Vagina (tissue), 2 donors: ENCODE results near the gene TMEM200C. TPM values are rescaled to one million over a fixed set of nuclear protein-coding genes. Genes with fewer than 3 reads are reported as not detected.

ENCODE experiments used
- DNase-seq, 2 donors: peaks; one replicate each; pipeline ENCODE4 v3.0.0-alpha.2; 2017; ENCODE audit errors: extremely low spot score in 2 of 2
- H3K27ac ChIP-seq: fragments of 200-600 bp; sonication (generic); one replicate; pipeline ENCODE4 v1.5.1; 2019
- H3K27me3 ChIP-seq: fragments of 200-600 bp; sonication (generic); one replicate; pipeline ENCODE4 v1.5.1; 2019
- H3K36me3 ChIP-seq, 2 donors: fragments of 200-600 bp; sonication (generic); one replicate each; pipeline ENCODE4 v1.5.1; 2017 to 2019
- H3K4me1 ChIP-seq: fragments of 200-600 bp; sonication (generic); one replicate; pipeline ENCODE4 v1.5.1; 2019
- H3K4me3 ChIP-seq, 2 donors: fragments of 200-600 bp; sonication (generic); 1 replicate in 1 of 2; 2 replicates in 1 of 2; pipeline ENCODE4 v1.5.1; 2016 to 2019
- H3K9me3 ChIP-seq: fragments of 200-600 bp; sonication (generic); one replicate; pipeline ENCODE4 v1.5.1; 2019
- CTCF ChIP-seq, 3 experiments: fragments of 450-650 bp in 2 of 3; fragments of 200-600 bp in 1 of 3; sonication (generic) in 1 of 3; IDR thresholded peaks; one replicate each; pipeline ENCODE4 v1.5.1; 2017 to 2019; ENCODE audit warnings: antibody characterized with exemption in 3 of 3, mild to moderate bottlenecking in 2 of 3, moderate library complexity in 2 of 3
- POLR2A ChIP-seq, 2 donors: fragments of 450-650 bp; IDR thresholded peaks; one replicate each; pipeline ENCODE4 v1.6.1; 2017; ENCODE audit warnings: antibody characterized with exemption in 2 of 2, mild to moderate bottlenecking in 2 of 2, moderate library complexity in 2 of 2
- POLR2AphosphoS5 ChIP-seq, 2 donors: sonication (generic); formaldehyde crosslinking; IDR thresholded peaks; one replicate each; pipeline ENCODE4 v1.9.0; 2017; ENCODE audit warnings: antibody characterized with exemption in 2 of 2, mild to moderate bottlenecking in 2 of 2, low read depth in 1 of 2; ENCODE audit not compliant: insufficient read depth in 1 of 2
- intact Hi-C: fragments of 100-400 bp; cut with DNase I; formaldehyde crosslinking; loops from one replicate; pipeline ENCODE4 v1.15.1; 2023
- total RNA-seq: library from RNA; depleted of rRNA; stranded (reverse); fragments of >200 nt; gene quantifications from one replicate; pipeline ENCODE4 v1.2.3, GENCODE V29; 2016

Gene TMEM200C
- total RNA-seq, 1 donor from 2014 or later: under 0.01 TPM

GRCh38 chr18:5890331-5891183 is 4.8 kb downstream of the TMEM200C start:
- no peak for DNase-seq
- Histone ChIP-seq H3K9me3 (no peaks in the 10 kb centered on the region), H3K27me3 (peaks cover 5% of the 10 kb centered on the region), H3K27ac (no peak overlapping the region), H3K36me3 (no peaks in the 10 kb centered on the region), H3K4me1 (peaks cover 8% of the 10 kb centered on the region), H3K4me3 (peak overlapping the region; percentile 40 to 54)
- no peak for TF ChIP-seq POLR2AphosphoS5 (IDR thresholded peaks at IDR 0.05; ENCODE audit: insufficient read depth in 1 of 2, low read depth in 1 of 2)
- TF ChIP-seq POLR2A (IDR thresholded peaks at IDR 0.05): no peak
- TF ChIP-seq CTCF (IDR thresholded peaks at IDR 0.05): no peak
- intact Hi-C loops: no loop called here

GRCh38 chr18:5885361-5885760 is 10.0 kb downstream of the TMEM200C start:
- intact Hi-C loops: no loop called here

DNA sequence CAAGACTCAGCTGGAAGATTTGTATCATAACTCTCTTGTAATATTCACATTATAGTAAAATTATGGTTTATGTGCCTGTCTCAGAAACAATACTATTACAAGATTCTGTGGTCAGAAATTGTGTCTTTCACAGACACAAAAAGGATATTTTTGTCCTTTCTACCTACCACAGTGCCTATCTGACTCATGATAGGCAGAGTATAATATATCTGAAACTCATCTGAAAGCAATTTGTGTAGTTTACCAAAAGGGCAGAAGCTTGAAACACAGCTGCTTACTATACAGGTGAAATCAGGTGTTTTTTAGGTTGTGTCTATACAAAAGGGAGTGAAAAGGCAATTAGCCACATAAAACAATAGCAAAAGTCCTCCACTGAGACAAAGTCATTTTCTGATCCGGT is 10.9 kb downstream of the TMEM200C start:
- TF ChIP-seq POLR2A (IDR thresholded peaks at IDR 0.05): no peak
- no peak for TF ChIP-seq CTCF (IDR thresholded peaks at IDR 0.05)
- no peak for TF ChIP-seq POLR2AphosphoS5 (IDR thresholded peaks at IDR 0.05; ENCODE audit: insufficient read depth in 1 of 2, low read depth in 1 of 2)
- Histone ChIP-seq H3K4me3 (no peak overlapping the region), H3K27ac (no peak overlapping the region), H3K4me1 (no peaks in the 10 kb centered on the region), H3K9me3 (no peaks in the 10 kb centered on the region), H3K27me3 (no peaks in the 10 kb centered on the region), H3K36me3 (no peaks in the 10 kb centered on the region)
- DNase-seq: no peak
- intact Hi-C loops: no loop called here

More at GRCh38 chr18:5885361-5885760, 10.0 kb downstream of the TMEM200C start:
- DNase-seq: no peak
- Histone ChIP-seq H3K4me3 (no peak overlapping the region), H3K4me1 (no peaks in the 10 kb centered on the region), H3K9me3 (no peaks in the 10 kb centered on the region), H3K27me3 (no peaks in the 10 kb centered on the region), H3K27ac (no peak overlapping the region), H3K36me3 (no peaks in the 10 kb centered on the region)
- TF ChIP-seq POLR2A (IDR thresholded peaks at IDR 0.05) (no peak), POLR2AphosphoS5 (IDR thresholded peaks at IDR 0.05; ENCODE audit: insufficient read depth in 1 of 2, low read depth in 1 of 2) (no peak), CTCF (IDR thresholded peaks at IDR 0.05) (no peak)

- Histone ChIP-seq H3K27ac (no peak overlapping the region), H3K27me3 (no peaks in the 10 kb centered on the region), H3K4me1 (no peaks in the 10 kb centered on the region), H3K4me3 (no peak overlapping the region), H3K9me3 (no peaks in the 10 kb centered on the region), H3K36me3 (no peaks in the 10 kb centered on the region)
- DNase-seq: no peak
- TF ChIP-seq CTCF (IDR thresholded peaks at IDR 0.05) (peak; percentile 43 to 64 (median 61)), POLR2AphosphoS5 (IDR thresholded peaks at IDR 0.05; ENCODE audit: insufficient read depth in 1 of 2, low read depth in 1 of 2) (no peak)
- intact Hi-C loops: no loop called here
Measured at GRCh38 chr18:5879479-5879882, 15.8 kb downstream of the TMEM200C start.

DNA sequence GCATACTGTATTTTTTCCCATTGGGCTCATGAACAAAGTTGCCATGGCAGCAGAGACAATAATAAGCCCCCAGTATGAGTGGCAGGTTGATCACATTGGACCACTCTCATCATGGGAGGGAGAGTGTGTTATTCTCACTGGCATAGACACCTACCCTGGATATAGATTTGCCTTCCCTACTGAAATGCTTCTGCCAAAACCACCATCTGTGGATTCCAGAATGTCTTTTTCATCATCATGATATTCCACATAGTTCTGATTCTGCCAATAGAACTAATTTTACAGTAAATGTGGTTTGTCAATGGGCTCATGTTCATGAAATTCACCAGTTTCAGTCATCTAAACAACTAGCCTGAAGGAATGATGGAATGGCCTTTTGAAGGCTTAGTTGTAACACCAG is 18.4 kb downstream of the TMEM200C start:
- no peak for TF ChIP-seq CTCF (IDR thresholded peaks at IDR 0.05)
- no peak for TF ChIP-seq POLR2AphosphoS5 (IDR thresholded peaks at IDR 0.05; ENCODE audit: insufficient read depth in 1 of 2, low read depth in 1 of 2)
- TF ChIP-seq POLR2A (IDR thresholded peaks at IDR 0.05): no peak
- intact Hi-C loops: no loop called here
- Histone ChIP-seq H3K4me1 (no peaks in the 10 kb centered on the region), H3K4me3 (no peak overlapping the region), H3K27ac (no peak overlapping the region), H3K9me3 (no peaks in the 10 kb centered on the region), H3K36me3 (no peaks in the 10 kb centered on the region), H3K27me3 (no peaks in the 10 kb centered on the region)
- no peak for DNase-seq
